ENCODE measurements around the gene OFD1.

The OFD1 gene

DNA sequence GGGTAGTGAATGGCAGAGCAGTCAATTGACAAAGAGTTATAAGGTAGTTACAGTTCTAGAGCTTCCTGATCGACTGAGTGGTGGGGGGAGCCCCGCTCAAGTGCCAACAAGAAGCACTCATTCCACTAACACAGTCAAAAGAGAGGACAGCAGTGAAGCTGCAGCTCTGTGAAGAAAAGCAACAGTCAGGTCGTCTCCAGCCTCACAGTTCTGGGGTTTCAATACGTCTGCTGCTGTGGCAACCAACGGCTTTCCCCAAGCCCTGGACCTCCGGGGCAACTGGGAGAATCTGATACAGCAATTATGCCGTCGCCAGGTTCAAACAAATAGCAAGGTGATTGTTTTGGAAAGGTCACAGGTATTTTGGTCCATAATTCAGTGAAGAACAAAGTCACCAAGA lies 51.5 kb downstream of the OFD1 start:
- Mint-ChIP-seq H3K4me1 (ENCODE audit: low read depth) (no peaks in the 10 kb centered on the region), H3K9me3 (no peaks in the 10 kb centered on the region), H3K27ac (no peak overlapping the region), H3K27me3 (no peaks in the 10 kb centered on the region), H3K36me3 (ENCODE audit: low read depth) (no peaks in the 10 kb centered on the region), H3K4me3 (no peak overlapping the region)

DNA sequence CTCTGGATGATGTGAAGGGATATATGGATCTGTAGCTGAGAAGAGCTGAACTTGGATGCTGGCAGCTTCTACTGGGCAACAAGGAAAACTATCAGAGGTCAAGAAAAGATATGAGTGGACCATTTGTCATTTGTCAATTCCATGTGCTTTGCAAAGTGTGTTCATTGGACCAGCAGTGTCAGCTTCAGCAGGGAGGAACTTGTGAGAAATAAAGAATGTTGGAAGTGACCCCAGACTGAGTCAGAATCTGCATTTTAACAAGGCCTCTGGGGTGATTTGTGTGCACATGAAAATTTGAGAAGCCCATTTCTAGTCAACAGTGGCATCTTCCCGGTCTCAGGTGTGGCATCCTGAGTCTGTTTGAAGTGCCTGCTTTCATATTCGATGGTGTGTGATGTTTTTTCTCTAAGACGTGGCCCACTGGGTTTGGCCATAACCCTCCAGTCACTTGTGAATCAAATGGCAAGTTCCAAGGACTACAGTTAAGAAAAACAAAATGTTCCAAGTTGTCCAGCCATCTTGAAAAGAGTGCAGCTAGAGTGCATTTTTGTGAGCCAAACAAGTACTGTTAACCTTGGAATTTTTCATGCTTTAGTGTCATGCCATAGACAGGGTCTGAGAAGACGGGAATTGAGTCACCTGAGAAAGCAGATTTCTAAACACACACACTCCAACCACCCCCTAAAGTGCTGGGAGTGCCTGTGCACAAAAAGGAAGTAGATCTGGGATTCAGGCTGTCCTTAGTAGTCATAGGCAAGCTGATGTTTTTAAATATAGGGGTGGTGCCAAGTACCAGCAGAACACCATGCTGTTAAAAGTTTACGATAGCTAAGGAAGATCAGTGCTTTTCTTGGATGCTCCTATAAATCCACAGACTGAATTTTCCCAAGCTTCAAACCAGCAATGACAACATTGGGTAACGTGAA lies 55.9 kb downstream of the OFD1 start:
- no peak overlapping the region for H3K4me3 Mint-ChIP-seq
- H3K27me3 Mint-ChIP-seq: no peaks in the 10 kb centered on the region
- H3K9me3 Mint-ChIP-seq: no peaks in the 10 kb centered on the region
- no peaks in the 10 kb centered on the region for H3K4me1 Mint-ChIP-seq (ENCODE audit: low read depth)
- no peaks in the 10 kb centered on the region for H3K36me3 Mint-ChIP-seq (ENCODE audit: low read depth)
- no peak overlapping the region for H3K27ac Mint-ChIP-seq

DNA sequence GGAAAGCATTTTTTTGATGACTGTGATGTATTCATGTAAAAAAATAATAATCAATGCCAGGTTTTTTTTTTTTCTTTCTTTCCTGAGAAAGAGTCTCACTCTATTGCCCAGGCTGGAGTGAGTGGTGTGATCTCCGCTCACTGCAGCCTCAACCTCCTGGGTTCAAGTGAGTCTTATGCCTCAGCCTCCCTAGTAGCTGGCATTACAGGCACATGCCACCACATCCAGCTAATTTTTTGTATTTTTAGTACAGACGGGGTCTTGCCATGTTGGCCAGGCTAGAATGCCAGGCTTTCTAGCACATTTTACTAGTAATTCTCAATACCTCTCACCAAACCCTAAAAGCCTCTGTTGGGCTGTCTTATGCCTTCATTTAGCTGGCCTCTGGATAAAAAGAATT lies 56.6 kb downstream of the OFD1 start:
- no peaks in the 10 kb centered on the region for H3K4me1 Mint-ChIP-seq (ENCODE audit: low read depth)
- H3K4me3 Mint-ChIP-seq: no peak overlapping the region

DNA sequence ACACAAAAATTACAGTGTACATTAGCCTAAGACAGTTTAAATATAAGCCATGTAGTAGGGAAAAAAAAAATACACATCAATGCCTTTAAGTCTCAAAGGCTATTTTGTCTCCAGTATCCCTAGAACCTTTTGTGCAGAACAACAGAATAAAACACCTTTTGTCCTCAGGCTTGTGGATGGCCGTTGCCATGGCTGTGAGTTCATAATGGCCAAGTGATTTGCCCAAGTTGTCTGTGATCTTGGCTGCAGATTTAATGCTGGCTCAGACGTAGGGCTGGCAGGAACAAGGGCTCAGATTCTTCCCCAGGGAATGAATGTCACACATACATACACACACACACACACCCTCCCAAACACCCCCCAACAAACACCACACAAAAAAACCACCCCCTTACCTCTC lies 57.0 kb downstream of the OFD1 start:
- H3K9me3 Mint-ChIP-seq: no peaks in the 10 kb centered on the region
- H3K4me3 Mint-ChIP-seq: no peak overlapping the region
- H3K36me3 Mint-ChIP-seq (ENCODE audit: low read depth): no peaks in the 10 kb centered on the region
- no peaks in the 10 kb centered on the region for H3K4me1 Mint-ChIP-seq (ENCODE audit: low read depth)
- H3K27me3 Mint-ChIP-seq: no peaks in the 10 kb centered on the region
- no peak overlapping the region for H3K27ac Mint-ChIP-seq

More for the DNA sequence above, 56.6 kb downstream of the OFD1 start:
- H3K9me3 Mint-ChIP-seq: no peaks in the 10 kb centered on the region
- no peaks in the 10 kb centered on the region for H3K36me3 Mint-ChIP-seq (ENCODE audit: low read depth)
- no peaks in the 10 kb centered on the region for H3K27me3 Mint-ChIP-seq
- H3K27ac Mint-ChIP-seq: no peak overlapping the region

DNA sequence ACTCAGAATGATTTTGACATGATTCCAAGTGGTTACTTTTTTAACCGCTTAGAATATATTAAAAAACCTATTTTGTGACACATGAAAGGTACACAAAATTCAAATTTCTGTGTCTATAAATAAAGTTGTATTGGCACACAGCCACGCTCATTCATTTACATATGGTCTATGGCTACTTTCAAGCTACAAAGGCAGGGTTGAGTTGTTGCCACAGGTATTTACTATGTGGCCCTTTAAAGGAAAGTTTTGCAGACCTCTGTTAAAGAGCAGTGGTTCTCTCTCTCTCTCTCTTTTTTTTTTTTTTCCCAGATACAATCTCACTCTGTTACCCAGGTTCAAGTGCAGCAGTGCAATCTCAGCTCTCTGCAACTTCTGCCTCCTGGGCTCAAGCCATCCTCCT lies 59.3 kb downstream of the OFD1 start:
- Mint-ChIP-seq H3K36me3 (ENCODE audit: low read depth) (no peaks in the 10 kb centered on the region), H3K27me3 (no peaks in the 10 kb centered on the region), H3K4me3 (no peak overlapping the region), H3K4me1 (ENCODE audit: low read depth) (no peaks in the 10 kb centered on the region), H3K9me3 (no peaks in the 10 kb centered on the region), H3K27ac (no peak overlapping the region)

DNA sequence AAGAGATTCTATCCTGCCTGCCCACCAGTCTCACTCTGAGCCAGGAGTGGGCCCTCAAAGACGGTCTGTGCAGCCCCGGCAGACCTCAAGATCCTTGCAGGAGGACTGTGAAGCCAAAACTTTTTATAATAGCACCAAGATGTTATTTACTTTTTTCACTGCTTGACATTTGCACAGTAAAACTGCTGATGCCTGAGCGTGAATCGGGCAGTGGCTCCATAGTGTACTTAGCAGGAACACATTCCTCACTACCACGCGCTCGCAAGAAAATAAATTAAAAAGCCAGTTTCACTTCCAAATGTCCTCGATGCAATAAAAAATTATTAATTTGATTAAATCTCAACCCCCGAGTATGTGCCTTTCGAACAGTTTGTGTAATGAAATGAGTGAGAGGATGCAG lies 59.9 kb downstream of the OFD1 start:
- no peaks in the 10 kb centered on the region for H3K27me3 Mint-ChIP-seq
- no peak overlapping the region for H3K4me3 Mint-ChIP-seq
- H3K9me3 Mint-ChIP-seq: no peaks in the 10 kb centered on the region
- no peaks in the 10 kb centered on the region for H3K36me3 Mint-ChIP-seq (ENCODE audit: low read depth)
- no peak overlapping the region for H3K27ac Mint-ChIP-seq
- H3K4me1 Mint-ChIP-seq (ENCODE audit: low read depth): no peaks in the 10 kb centered on the region

DNA sequence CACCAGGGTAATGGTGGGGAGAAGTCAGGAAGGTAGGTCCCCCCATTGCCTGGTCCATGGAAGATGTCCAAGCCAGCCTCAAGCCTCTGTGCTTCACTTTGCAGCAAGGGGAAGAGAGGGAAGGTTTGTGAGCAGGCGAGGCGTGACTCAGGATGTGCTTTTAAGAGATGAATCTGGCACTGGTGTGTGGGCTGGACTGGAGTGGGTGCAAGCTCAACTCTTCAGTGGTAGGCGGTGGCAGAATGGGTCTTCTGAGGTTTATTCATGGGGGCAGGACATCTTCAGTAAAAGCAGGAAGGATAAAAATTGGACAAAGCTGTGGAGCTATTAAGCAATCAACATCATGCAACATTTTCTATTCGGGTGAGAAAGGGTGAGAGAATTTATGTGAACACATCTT lies 63.0 kb downstream of the OFD1 start:
- H3K36me3 Mint-ChIP-seq (ENCODE audit: low read depth): no peaks in the 10 kb centered on the region
- H3K9me3 Mint-ChIP-seq: no peaks in the 10 kb centered on the region
- no peak overlapping the region for H3K4me3 Mint-ChIP-seq
- H3K4me1 Mint-ChIP-seq (ENCODE audit: low read depth): no peaks in the 10 kb centered on the region
- no peak overlapping the region for H3K27ac Mint-ChIP-seq
- H3K27me3 Mint-ChIP-seq: no peaks in the 10 kb centered on the region

DNA sequence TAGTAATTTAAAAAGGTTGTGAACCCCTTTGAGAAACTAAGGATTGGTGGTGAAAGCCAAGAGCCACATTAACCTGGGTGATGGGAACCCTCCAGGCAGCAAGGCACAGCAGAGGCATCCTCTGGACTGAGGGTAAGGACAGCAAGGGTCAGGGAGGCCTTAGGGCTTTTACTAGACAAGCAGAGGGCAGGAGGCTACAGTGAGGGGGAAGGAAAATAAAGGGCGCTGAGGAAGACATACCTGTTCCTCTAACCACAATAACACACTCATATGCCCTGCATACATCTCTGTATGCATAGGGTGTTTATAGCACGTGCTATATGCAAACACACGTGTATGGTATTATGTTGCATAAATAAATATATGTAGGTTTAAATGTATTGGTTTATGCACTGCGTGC lies 63.6 kb downstream of the OFD1 start:
- Mint-ChIP-seq H3K4me3 (no peak overlapping the region), H3K9me3 (no peaks in the 10 kb centered on the region), H3K27me3 (no peaks in the 10 kb centered on the region), H3K36me3 (ENCODE audit: low read depth) (no peaks in the 10 kb centered on the region), H3K4me1 (ENCODE audit: low read depth) (no peaks in the 10 kb centered on the region), H3K27ac (no peak overlapping the region)

DNA sequence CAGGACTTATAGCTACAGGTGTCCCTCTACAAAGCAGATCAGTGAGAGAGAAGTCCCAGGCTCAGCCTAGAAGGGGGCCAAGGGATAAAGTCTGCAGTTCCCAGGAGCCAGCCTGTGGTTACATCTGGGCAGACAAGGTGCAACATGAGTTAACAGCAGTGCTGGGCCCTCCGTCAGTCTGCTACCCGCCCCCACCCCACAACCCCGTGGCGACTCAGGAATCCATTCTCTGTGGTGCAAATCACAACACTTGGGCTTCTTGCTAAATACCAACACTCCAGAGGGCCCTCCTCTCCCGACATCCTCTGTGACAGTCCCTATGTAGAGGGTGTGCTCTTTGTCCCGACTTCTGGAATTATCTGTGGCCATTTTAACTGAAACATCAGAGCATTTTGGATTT lies 68.6 kb downstream of the OFD1 start:
- no peaks in the 10 kb centered on the region for H3K4me1 Mint-ChIP-seq (ENCODE audit: low read depth)
- no peak overlapping the region for H3K4me3 Mint-ChIP-seq
- H3K9me3 Mint-ChIP-seq: no peaks in the 10 kb centered on the region
- H3K27ac Mint-ChIP-seq: no peak overlapping the region
- no peaks in the 10 kb centered on the region for H3K36me3 Mint-ChIP-seq (ENCODE audit: low read depth)
- H3K27me3 Mint-ChIP-seq: peaks cover 4% of the 10 kb centered on the region

DNA sequence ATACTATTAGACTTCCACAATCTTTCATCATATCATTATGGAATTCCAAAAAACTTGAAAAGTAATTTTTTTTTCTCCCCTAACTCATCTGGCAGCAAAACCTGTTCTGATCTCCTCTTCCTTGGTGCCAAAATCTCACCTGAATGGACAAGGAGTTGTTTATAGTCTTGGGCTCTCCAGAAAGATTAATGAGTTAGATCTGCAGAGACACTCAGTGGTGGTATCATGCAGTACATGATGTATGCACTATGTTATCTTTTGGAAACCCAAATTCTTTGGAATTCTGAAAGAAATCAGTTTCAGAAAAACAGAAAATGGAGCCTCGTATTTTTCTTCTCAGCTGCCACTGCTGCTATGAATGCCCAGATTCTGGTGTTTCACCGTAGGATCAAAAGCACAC lies 70.7 kb downstream of the OFD1 start:
- Mint-ChIP-seq H3K27me3 (peaks cover 4% of the 10 kb centered on the region), H3K4me3 (no peak overlapping the region), H3K4me1 (ENCODE audit: low read depth) (no peaks in the 10 kb centered on the region)

DNA sequence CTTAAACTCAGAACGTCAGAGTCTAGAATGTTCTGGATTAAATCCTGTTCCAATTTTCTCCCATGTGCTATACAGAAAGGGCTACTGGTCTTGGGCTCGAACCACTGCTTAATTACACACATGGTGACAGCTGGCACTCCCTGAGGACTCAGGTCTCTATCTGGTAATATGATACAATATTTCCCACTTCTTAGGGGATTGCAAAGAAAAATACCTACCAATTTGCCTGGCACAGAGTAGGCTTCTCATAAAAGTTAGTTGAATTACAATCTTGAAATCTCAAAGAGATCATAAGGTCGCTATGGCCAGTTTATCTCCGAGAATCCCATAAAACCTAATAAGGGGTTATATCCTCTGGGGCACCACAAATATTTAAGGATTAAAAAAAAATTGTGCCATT lies 73.7 kb downstream of the OFD1 start:
- H3K27me3 Mint-ChIP-seq: peaks cover 4% of the 10 kb centered on the region
- H3K4me3 Mint-ChIP-seq: no peak overlapping the region
- H3K27ac Mint-ChIP-seq: no peak overlapping the region
- no peaks in the 10 kb centered on the region for H3K9me3 Mint-ChIP-seq
- H3K4me1 Mint-ChIP-seq (ENCODE audit: low read depth): no peaks in the 10 kb centered on the region
- no peaks in the 10 kb centered on the region for H3K36me3 Mint-ChIP-seq (ENCODE audit: low read depth)

More for the DNA sequence above, 70.7 kb downstream of the OFD1 start:
- no peak overlapping the region for H3K27ac Mint-ChIP-seq
- H3K36me3 Mint-ChIP-seq (ENCODE audit: low read depth): no peaks in the 10 kb centered on the region
- H3K9me3 Mint-ChIP-seq: no peaks in the 10 kb centered on the region

DNA sequence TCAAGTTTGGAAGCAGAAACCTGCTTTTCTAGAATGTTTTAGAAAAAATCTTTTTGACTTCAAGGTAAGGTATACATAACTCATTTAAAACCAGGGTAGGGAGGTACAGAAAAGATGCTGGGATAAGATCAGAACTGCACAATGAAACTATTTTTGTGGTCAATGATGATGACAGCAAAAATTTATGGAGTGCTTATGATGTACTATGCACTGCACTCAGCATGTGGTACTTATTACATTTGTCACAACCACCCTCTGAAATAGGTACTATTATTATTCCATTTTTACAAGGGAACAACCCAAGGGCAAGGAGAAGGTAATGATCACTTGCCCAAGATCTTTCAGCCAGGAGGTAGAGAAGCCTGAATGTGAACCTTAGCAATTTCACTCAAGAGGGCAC lies 74.3 kb downstream of the OFD1 start:
- Mint-ChIP-seq H3K4me3 (no peak overlapping the region), H3K36me3 (ENCODE audit: low read depth) (no peaks in the 10 kb centered on the region), H3K27ac (no peak overlapping the region), H3K9me3 (no peaks in the 10 kb centered on the region), H3K27me3 (peaks cover 4% of the 10 kb centered on the region), H3K4me1 (ENCODE audit: low read depth) (no peaks in the 10 kb centered on the region)

DNA sequence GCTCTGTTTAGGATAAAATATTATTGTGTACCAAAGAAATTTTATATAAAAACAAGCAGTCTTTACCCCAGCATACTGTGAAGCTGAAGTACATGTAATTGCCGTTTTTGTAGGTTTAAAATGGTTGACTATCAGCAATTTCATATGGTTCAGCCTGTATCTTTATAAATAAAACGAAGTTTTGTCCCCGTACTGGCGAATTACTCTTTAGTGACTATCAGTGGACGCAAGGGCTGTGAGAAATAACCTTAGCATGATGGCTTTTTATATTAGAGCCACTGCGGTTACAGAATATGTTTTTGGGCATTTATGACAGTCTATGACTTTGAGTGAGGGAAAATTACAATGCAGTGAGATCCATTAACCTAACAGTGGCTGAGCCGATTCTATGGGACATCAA lies 81.1 kb downstream of the OFD1 start:
- peaks cover 5% of the 10 kb centered on the region for H3K27me3 Mint-ChIP-seq

DNA sequence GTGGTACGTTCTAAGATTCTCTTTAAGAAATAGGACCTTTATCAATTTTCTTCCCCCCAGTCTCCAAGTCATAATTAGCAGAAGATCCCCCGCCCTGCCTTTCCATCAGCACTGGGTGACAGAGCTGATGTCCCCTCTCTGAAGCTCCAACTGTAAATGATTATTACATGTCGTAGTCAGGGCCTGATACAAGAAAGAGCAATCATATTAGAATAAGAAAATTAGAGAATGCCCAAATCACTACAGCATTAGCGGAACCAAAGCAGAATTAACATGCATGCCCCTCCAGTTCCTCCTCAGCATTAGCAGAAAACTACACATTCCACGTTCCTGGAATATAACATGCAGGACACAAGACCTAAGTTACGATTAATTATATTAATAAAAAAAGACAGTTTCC lies 81.6 kb downstream of the OFD1 start:
- no peak overlapping the region for H3K27ac Mint-ChIP-seq
- no peaks in the 10 kb centered on the region for H3K36me3 Mint-ChIP-seq (ENCODE audit: low read depth)
- H3K27me3 Mint-ChIP-seq: peaks cover 5% of the 10 kb centered on the region
- no peaks in the 10 kb centered on the region for H3K4me1 Mint-ChIP-seq (ENCODE audit: low read depth)
- no peak overlapping the region for H3K4me3 Mint-ChIP-seq
- no peaks in the 10 kb centered on the region for H3K9me3 Mint-ChIP-seq

More for the DNA sequence above, 81.1 kb downstream of the OFD1 start:
- no peaks in the 10 kb centered on the region for H3K36me3 Mint-ChIP-seq (ENCODE audit: low read depth)
- no peak overlapping the region for H3K4me3 Mint-ChIP-seq
- H3K27ac Mint-ChIP-seq: no peak overlapping the region
- H3K9me3 Mint-ChIP-seq: no peaks in the 10 kb centered on the region
- H3K4me1 Mint-ChIP-seq (ENCODE audit: low read depth): no peaks in the 10 kb centered on the region

DNA sequence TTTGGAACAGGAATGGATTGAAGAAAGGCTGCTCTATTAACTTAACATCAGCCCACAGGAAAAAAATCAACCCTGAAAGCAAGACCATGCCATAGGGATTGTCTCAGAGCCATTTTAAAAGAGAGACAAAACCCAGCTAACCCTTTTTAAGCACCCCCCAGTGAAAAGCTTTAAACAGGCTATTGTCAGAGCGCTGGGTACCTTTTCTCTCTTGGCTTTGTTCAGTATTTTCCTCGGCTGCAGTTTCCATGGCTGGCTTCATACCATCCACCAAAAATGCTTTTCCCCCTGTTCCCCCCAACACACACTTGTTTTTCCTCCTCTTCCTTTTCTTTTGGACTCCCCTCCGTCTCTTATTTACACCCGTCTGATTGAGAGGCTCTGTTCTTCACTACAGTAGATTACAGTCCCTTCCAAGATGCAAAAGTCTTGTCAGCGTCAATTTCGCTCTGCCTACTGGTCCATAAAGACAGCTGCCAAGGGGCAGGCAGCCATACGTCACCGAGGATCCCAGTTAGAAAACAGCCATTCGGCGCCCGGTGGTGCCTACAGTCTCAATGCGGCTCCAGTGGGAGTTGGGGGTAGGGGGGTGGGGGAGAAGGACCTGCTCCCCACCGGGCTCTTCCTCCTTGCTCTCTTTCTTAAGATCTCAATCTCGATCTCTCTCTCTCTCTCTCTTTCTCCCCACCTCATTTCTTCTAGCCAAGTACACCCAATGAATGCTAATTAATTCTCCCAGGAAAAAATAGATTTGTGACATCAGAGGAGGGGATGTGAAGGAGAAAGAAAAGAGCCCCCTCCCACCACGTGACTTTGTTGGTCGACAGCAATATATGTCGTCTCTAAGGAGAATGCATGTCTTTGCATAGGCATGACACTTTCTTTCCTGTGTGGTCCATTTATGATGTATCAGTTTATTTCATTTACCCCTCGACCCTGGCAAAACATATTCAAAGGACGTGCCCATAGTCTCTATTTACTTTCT lies 82.4 kb downstream of the OFD1 start, which contains the start of gene GPM6B:
TSS of gene GPM6B (minus strand) at position 451 of the 985 bp plus-strand sequence. CDS start at position 262, 189 bp downstream.
- no peaks in the 10 kb centered on the region for H3K9me3 Mint-ChIP-seq

More for the DNA sequence above, 82.4 kb downstream of the OFD1 start, which contains the start of gene GPM6B:
- no peak within 1 kb of the TSS for H3K27ac Mint-ChIP-seq
- H3K27me3 Mint-ChIP-seq: peaks cover 5% of the 10 kb centered on the region
- no peaks in the 10 kb centered on the region for H3K36me3 Mint-ChIP-seq (ENCODE audit: low read depth)
- H3K4me1 Mint-ChIP-seq (ENCODE audit: low read depth): no peaks in the 10 kb centered on the region
- H3K4me3 Mint-ChIP-seq: no peak within 1 kb of the TSS

Measured in stimulated activated naive CD8-positive, alpha-beta T cell treated with anti-CD3 and anti-CD28 coated beads, Interleukin-15, Interleukin-2, amounts not matched to agents 100 ng/mL and 50 ng/mL, for 24 hours (primary cell).